HepG2 (cell line): Measurements from ENCODE around the gene IGIP. TPM values are rescaled to one million over a fixed set of nuclear protein-coding genes. Genes with fewer than 3 reads are reported as not detected.

Source experiments
- ATAC-seq: fragments of 200-7000 bp; cut with Tn5 transposase; 3 replicates; pipeline ENCODE4 v1.9.1; 2020; ENCODE audit warnings: mild to moderate bottlenecking, moderate library complexity
- BruUV-seq: library from RNA; stranded (reverse); fragments of 400-500 nt; replicated peaks from 2 replicates; lab custom pipeline; 2021; lab: Mats Ljungman, UMichigan
- CTCF ChIA-PET: fragments of 300-600 bp; formaldehyde crosslinking; extraction: SDS; loops from one replicate; lab custom pipeline; 2021; ENCODE audit warnings: low total read pairs, inconsistent platforms, low intra/inter-chr PET ratio; lab: Yijun Ruan, JAX
- POLR2A ChIA-PET: fragments of 350-600 bp; sonication (Branson Sonifier 250); formaldehyde crosslinking; loops from one replicate; lab custom pipeline; 2020; ENCODE audit warnings: antibody characterized with exemption, inconsistent platforms; lab: Yijun Ruan, JAX
- DNase-seq: peaks from one replicate; pipeline ENCODE4 v3.0.0-alpha.2; 2015; ENCODE audit warnings: low spot score
- FAIRE-seq: peaks from 3 replicates; lab custom pipeline; 2011; peaks lifted over from hg19 to GRCh38; lab: Jason Lieb, UNC
- H2AFZ ChIP-seq: one replicate; pipeline ENCODE4 v1.6.1; 2011; ENCODE audit warnings: low read length, inconsistent platforms
- H3K27ac ChIP-seq: fragments of 300-600 bp; 3 replicates; pipeline ENCODE4 v1.8.0; 2011; ENCODE audit warnings: mixed run types, mild to moderate bottlenecking, mixed read lengths, low read length, inconsistent platforms; ENCODE audit not compliant: insufficient read depth; ENCODE audit errors: extremely low read length
- H3K27me3 ChIP-seq, 2 experiments: fragments of 200-600 bp in 1 of 2; 2 replicates in 1 of 2; 3 replicates in 1 of 2; pipeline versions ENCODE4 v1.6.0 to v1.8.0; 2011; ENCODE audit warnings: low read length in 2 of 2, mild to moderate bottlenecking in 2 of 2, moderate library complexity in 2 of 2, inconsistent platforms in 1 of 2; ENCODE audit not compliant: insufficient read depth in 2 of 2, control insufficient read depth in 1 of 2
- H3K36me3 ChIP-seq, 2 experiments: fragments of 200-600 bp in 1 of 2; replicated peaks in 1 of 2; 2 replicates in 1 of 2; 3 replicates in 1 of 2; pipeline versions ENCODE4 v1.5.1 to v1.8.0; 2011; ENCODE audit warnings: low read length in 2 of 2, inconsistent platforms in 1 of 2; ENCODE audit not compliant: insufficient read depth in 2 of 2, control insufficient read depth in 1 of 2
- H3K4me1 ChIP-seq: 2 replicates; pipeline ENCODE4 v1.5.1; 2012; ENCODE audit warnings: low read length, inconsistent platforms; ENCODE audit not compliant: insufficient read depth
- H3K4me2 ChIP-seq: 2 replicates; pipeline ENCODE4 v1.6.0; 2011; ENCODE audit warnings: low read depth, low read length, inconsistent platforms
- H3K4me3 ChIP-seq, 3 experiments: fragments of 200-600 bp in 1 of 3; sonication (generic), shearing (Covaris generic) in 1 of 3; replicated peaks in 1 of 3; 2 replicates each; pipeline ENCODE4 v1.5.1; 2011 to 2016; ENCODE audit warnings: low read length in 3 of 3, inconsistent platforms in 2 of 3, low read depth in 2 of 3, mild to moderate bottlenecking in 2 of 3, control low read depth in 1 of 3, mixed read lengths in 1 of 3; ENCODE audit not compliant: insufficient read depth in 1 of 3
- H3K79me2 ChIP-seq: one replicate; pipeline ENCODE4 v1.6.1; 2011; ENCODE audit warnings: low read length, inconsistent platforms; ENCODE audit not compliant: insufficient read depth
- H3K9ac ChIP-seq: 2 replicates; pipeline ENCODE4 v1.6.0; 2011; ENCODE audit warnings: mild to moderate bottlenecking, low read depth, low read length, inconsistent platforms; ENCODE audit not compliant: insufficient read depth
- H3K9me3 ChIP-seq: 2 replicates; pipeline ENCODE4 v1.5.1; 2012; ENCODE audit warnings: mild to moderate bottlenecking, low read length
- H4K20me1 ChIP-seq: 2 replicates; pipeline ENCODE4 v1.6.0; 2011; ENCODE audit warnings: inconsistent platforms, mild to moderate bottlenecking, low read length, moderate library complexity; ENCODE audit not compliant: insufficient read depth
- ATAD3A ChIP-seq: sonication (generic); formaldehyde crosslinking; IDR thresholded peaks from 2 replicates; pipeline ENCODE4 v1.4.0; 2020; ENCODE audit warnings: missing genetic modification reagents
- CREB1 ChIP-seq, 2 experiments: fragments of 450-650 bp in 1 of 2; IDR thresholded peaks; 2 replicates each; pipeline ENCODE4 v1.6.1; 2016 to 2017; ENCODE audit warnings: control low read depth in 1 of 2, mild to moderate bottlenecking in 1 of 2, missing compliant biosample characterization in 1 of 2, missing genetic modification characterization in 1 of 2
- RAD21 ChIP-seq: fragments of 450-650 bp; formaldehyde crosslinking; IDR thresholded peaks from 2 replicates; pipeline ENCODE4 v1.5.0; 2020; ENCODE audit warnings: mild to moderate bottlenecking
- SAFB2 ChIP-seq: sonication (generic); formaldehyde crosslinking; IDR thresholded peaks from 2 replicates; pipeline ENCODE4 v1.5.1; 2020; ENCODE audit warnings: missing genetic modification reagents, low read depth, mild to moderate bottlenecking, borderline replicate concordance
- SP2 ChIP-seq: sonication (generic); formaldehyde crosslinking; IDR thresholded peaks from 2 replicates; pipeline ENCODE4 v1.5.1; 2020; ENCODE audit warnings: mild to moderate bottlenecking, missing genetic modification reagents
- ZNF180 ChIP-seq: sonication (generic); formaldehyde crosslinking; IDR thresholded peaks from 2 replicates; pipeline ENCODE4 v1.4.0; 2020; ENCODE audit warnings: low read depth, missing genetic modification reagents, borderline replicate concordance
- ZNF343 ChIP-seq: sonication (generic); formaldehyde crosslinking; IDR thresholded peaks from 2 replicates; pipeline ENCODE4 v1.4.0; 2020; ENCODE audit warnings: mild to moderate bottlenecking, missing genetic modification reagents
- ZNF430 ChIP-seq: sonication (generic); formaldehyde crosslinking; IDR thresholded peaks from 2 replicates; pipeline ENCODE4 v1.9.0; 2021; ENCODE audit warnings: mild to moderate bottlenecking, missing genetic modification reagents
- ZNF558 ChIP-seq: sonication (generic); formaldehyde crosslinking; IDR thresholded peaks from 2 replicates; pipeline ENCODE4 v1.9.0; 2022; ENCODE audit warnings: mild to moderate bottlenecking, missing genetic modification reagents, borderline replicate concordance
- ZNF75D ChIP-seq: sonication (generic); formaldehyde crosslinking; IDR thresholded peaks from 2 replicates; pipeline ENCODE4 v1.8.1; 2023; ENCODE audit warnings: missing genetic modification reagents, mild to moderate bottlenecking, borderline replicate concordance
- WGBS: methylation state at CpG from one replicate; pipeline ENCODE4 v1.1.6; 2017; ENCODE audit warnings: low lambda C conversion rate; 5-methylcytosine and 5-hydroxymethylcytosine counted together
- in situ Hi-C: cut with HindIII; loops from 2 replicates; pipeline ENCODE4 v1.10.0; 2017; ENCODE audit warnings: low pct_unique_long_range_greater_than_20kb; ENCODE audit not compliant: extremely low pct_ligation_motif_present
- intact Hi-C: fragments of 100-400 bp; cut with micrococcal nuclease; formaldehyde crosslinking; loops from one replicate; pipeline ENCODE4 v1.10.0; 2022; ENCODE audit not compliant: unreplicated experiment
- polyA plus RNA-seq, 8 experiments: library from polyadenylated mRNA; depleted of rRNA in 3 of 8; stranded (reverse) in 7 of 8; unstranded in 1 of 8; fragments of >200 nt; fragmentation: Illumina TruSeq in 4 of 8; extraction: Trizol in 4 of 8; gene quantifications; 2 replicates each; pipeline versions ENCODE4 v1.2.1 to v1.2.3, GENCODE V29; 2011 to 2016; ENCODE audit warnings: low read depth in 4 of 8, missing spikeins in 1 of 8, mixed read lengths in 1 of 8; ENCODE audit not compliant: insufficient read depth in 1 of 8
- total RNA-seq, 5 experiments: library from RNA; depleted of rRNA; stranded (reverse); fragments of >200 nt; fragmentation: Illumina TruSeq; extraction: Trizol; gene quantifications; 2 replicates each; pipeline ENCODE4 v1.2.3, GENCODE V29; 2016; ENCODE audit warnings: low read depth in 1 of 5
- TF ChIP-seq, protein P1 (sequence below): sonication (generic); formaldehyde crosslinking; IDR thresholded peaks from 2 replicates; pipeline ENCODE4 v1.4.0; 2020; ENCODE audit warnings: missing genetic modification reagents, borderline replicate concordance
- TF ChIP-seq, protein P2 (sequence below): sonication (generic); formaldehyde crosslinking; IDR thresholded peaks from 2 replicates; pipeline ENCODE4 v1.4.0; 2020; ENCODE audit warnings: missing genetic modification reagents, borderline replicate concordance
- TF ChIP-seq, protein P3 (sequence below): sonication (generic); formaldehyde crosslinking; IDR thresholded peaks from 2 replicates; pipeline ENCODE4 v1.4.0; 2020; ENCODE audit warnings: missing genetic modification reagents
- TF ChIP-seq, protein P4 (sequence below), 2 experiments: fragments of 450-650 bp in 1 of 2; sonication (generic) in 1 of 2; formaldehyde crosslinking; IDR thresholded peaks; 2 replicates each; pipeline versions ENCODE4 v1.5.0 to v1.8.0; 2020 to 2022; ENCODE audit warnings: mild to moderate bottlenecking in 1 of 2, missing genetic modification reagents in 1 of 2

The IGIP gene
- total and polyA plus RNA-seq, 2 of the 13 experiments (the other 11 are each of a cell fraction or from before 2014, with no cell fraction given) = 1.7 to 2.1 TPM

DNA sequence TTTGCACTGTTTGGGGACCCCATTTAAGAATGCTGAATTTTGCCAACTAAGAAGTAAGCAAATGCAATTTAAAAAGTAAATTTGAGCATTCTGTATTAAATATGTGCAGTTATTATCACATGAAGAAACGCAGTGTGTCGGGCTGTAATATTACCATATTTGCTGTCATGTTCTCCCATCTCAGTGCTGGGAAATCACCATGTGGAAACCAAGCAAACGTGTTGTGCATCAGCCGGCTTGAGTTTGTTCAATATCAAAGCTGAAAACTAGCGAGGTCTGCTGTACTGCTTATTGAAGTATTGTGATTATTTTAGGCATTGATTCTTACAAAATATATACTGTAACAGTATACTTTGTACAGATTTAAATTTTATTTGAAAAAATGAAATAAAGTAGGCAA lies 2.6 kb downstream of the IGIP start (continued):
- no peak for TF ChIP-seq ZNF180
- TF ChIP-seq, protein P1, sequence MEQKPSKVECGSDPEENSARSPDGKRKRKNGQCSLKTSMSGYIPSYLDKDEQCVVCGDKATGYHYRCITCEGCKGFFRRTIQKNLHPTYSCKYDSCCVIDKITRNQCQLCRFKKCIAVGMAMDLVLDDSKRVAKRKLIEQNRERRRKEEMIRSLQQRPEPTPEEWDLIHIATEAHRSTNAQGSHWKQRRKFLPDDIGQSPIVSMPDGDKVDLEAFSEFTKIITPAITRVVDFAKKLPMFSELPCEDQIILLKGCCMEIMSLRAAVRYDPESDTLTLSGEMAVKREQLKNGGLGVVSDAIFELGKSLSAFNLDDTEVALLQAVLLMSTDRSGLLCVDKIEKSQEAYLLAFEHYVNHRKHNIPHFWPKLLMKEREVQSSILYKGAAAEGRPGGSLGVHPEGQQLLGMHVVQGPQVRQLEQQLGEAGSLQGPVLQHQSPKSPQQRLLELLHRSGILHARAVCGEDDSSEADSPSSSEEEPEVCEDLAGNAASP (CRISPR knock-in tag) = no peak

DNA sequence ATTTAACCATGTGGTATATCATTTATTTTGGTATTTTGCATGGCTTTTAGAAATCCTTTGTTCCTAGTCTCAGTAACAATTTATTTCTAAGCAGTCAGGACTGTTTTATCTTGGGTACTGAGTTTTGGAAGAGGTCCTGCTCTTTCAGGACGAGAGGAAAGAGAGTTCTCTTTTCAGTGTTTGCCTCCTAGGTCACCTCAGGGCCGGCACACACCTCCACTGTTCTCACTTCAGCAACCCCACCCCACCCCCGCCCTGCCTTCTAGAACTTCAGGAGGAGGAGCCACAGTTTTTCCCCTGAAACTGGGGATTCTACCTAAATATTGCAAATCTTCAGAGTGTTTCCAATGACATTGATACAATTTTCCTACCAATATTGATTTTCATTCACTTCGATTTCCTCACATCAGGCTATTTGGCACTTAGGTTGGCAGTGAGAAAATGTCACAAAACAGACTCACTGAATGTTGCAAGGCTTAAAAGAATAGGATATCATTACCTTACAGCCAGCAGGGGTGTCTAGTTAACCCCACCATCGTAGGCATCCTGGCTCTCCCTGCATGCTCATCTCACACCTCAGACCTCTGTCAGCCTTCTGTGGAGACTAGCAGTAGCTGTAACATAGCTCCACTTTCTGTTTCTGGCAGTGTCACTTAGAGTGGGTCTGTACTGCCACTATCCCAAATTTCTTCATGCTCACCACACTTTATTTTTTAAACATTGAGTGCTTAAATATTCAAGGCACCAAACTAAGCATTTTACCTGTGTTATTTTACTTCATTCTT lies 5.4 kb downstream of the IGIP start:
- H3K4me3 ChIP-seq = no peak overlapping the region
- H2AFZ ChIP-seq = no peak overlapping the region
- no peak overlapping the region for H3K27ac ChIP-seq
- no peaks in the 10 kb centered on the region; a peak in 1 of 5 replicates for H3K27me3 ChIP-seq
- intact Hi-C loops (no loop called here), in situ Hi-C loops (no loop called here)
- DNase-seq = no peak
- no TSS peak for BruUV-seq
- POLR2A ChIA-PET = no interaction called here
- WGBS = 93% methylated on average over 5 of the region's 5 CpGs
- FAIRE-seq = no peak
- CTCF ChIA-PET = no interaction called here
- no peaks in the 10 kb centered on the region for H3K4me1 ChIP-seq
- H3K9ac ChIP-seq = no peak overlapping the region
- H3K36me3 ChIP-seq = no peaks in the 10 kb centered on the region
- H4K20me1 ChIP-seq = no peaks in the 10 kb centered on the region
- no peaks in the 10 kb centered on the region for H3K9me3 ChIP-seq
- H3K79me2 ChIP-seq = peaks cover 9% of the 10 kb centered on the region
- H3K4me2 ChIP-seq = no peak overlapping the region
- ATAC-seq = no peak
- TF ChIP-seq ZNF75D = no peak
- TF ChIP-seq ATAD3A = no peak
- no peak for TF ChIP-seq ZNF343 (CRISPR knock-in tag)
- TF ChIP-seq SAFB2 = no peak
- no peak for TF ChIP-seq ZNF430 (CRISPR knock-in tag)
- TF ChIP-seq, protein P2, sequence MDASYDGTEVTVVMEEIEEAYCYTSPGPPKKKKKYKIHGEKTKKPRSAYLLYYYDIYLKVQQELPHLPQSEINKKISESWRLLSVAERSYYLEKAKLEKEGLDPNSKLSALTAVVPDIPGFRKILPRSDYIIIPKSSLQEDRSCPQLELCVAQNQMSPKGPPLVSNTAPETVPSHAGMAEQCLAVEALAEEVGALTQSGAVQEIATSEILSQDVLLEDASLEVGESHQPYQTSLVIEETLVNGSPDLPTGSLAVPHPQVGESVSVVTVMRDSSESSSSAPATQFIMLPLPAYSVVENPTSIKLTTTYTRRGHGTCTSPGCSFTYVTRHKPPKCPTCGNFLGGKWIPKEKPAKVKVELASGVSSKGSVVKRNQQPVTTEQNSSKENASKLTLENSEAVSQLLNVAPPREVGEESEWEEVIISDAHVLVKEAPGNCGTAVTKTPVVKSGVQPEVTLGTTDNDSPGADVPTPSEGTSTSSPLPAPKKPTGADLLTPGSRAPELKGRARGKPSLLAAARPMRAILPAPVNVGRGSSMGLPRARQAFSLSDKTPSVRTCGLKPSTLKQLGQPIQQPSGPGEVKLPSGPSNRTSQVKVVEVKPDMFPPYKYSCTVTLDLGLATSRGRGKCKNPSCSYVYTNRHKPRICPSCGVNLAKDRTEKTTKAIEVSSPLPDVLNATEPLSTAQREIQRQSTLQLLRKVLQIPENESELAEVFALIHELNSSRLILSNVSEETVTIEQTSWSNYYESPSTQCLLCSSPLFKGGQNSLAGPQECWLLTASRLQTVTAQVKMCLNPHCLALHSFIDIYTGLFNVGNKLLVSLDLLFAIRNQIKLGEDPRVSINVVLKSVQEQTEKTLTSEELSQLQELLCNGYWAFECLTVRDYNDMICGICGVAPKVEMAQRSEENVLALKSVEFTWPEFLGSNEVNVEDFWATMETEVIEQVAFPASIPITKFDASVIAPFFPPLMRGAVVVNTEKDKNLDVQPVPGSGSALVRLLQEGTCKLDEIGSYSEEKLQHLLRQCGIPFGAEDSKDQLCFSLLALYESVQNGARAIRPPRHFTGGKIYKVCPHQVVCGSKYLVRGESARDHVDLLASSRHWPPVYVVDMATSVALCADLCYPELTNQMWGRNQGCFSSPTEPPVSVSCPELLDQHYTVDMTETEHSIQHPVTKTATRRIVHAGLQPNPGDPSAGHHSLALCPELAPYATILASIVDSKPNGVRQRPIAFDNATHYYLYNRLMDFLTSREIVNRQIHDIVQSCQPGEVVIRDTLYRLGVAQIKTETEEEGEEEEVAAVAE (CRISPR knock-in tag) = no peak
- no peak for TF ChIP-seq RAD21 (CRISPR knock-in tag)
- TF ChIP-seq, protein P3, sequence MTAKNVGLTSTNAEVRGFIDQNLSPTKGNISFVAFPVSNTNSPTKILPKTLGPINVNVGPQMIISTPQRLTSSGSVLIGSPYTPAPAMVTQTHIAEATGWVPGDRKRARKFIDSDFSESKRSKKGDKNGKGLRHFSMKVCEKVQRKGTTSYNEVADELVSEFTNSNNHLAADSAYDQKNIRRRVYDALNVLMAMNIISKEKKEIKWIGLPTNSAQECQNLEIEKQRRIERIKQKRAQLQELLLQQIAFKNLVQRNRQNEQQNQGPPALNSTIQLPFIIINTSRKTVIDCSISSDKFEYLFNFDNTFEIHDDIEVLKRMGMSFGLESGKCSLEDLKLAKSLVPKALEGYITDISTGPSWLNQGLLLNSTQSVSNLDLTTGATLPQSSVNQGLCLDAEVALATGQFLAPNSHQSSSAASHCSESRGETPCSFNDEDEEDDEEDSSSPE (CRISPR knock-in tag) = no peak
- no peak for TF ChIP-seq ZNF558 (CRISPR knock-in tag)
- no peak for TF ChIP-seq SP2 (CRISPR knock-in tag)
- TF ChIP-seq, protein P4, sequence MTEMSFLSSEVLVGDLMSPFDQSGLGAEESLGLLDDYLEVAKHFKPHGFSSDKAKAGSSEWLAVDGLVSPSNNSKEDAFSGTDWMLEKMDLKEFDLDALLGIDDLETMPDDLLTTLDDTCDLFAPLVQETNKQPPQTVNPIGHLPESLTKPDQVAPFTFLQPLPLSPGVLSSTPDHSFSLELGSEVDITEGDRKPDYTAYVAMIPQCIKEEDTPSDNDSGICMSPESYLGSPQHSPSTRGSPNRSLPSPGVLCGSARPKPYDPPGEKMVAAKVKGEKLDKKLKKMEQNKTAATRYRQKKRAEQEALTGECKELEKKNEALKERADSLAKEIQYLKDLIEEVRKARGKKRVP (CRISPR knock-in tag; IDR thresholded peaks at IDR 0.05) = no peak
- TF ChIP-seq CREB1 (IDR thresholded peaks at IDR 0.05) = no peak
- TF ChIP-seq CREB1 (CRISPR knock-in tag; IDR thresholded peaks at IDR 0.05) = no peak
